K562 (cell line): ENCODE data around the gene SUSD3. TPM values are rescaled to one million over a fixed set of nuclear protein-coding genes. Genes with fewer than 3 reads are reported as not detected.

ENCODE experiments used
- ADNP ChIP-seq: fragments of 200-800 bp; sonication (Bioruptor generic); IDR thresholded peaks from 2 replicates; pipeline ENCODE4 v1.6.1; 2016; ENCODE audit warnings: missing genetic modification characterization, missing compliant biosample characterization
- CUX1 ChIP-seq: fragments of 200-800 bp; sonication (Bioruptor generic); IDR thresholded peaks from 2 replicates; pipeline ENCODE4 v1.6.1; 2016; ENCODE audit warnings: missing genetic modification characterization, missing compliant biosample characterization
- EHMT2 ChIP-seq: fragments of 450-650 bp; IDR thresholded peaks from 2 replicates; pipeline ENCODE4 v1.6.1; 2018; ENCODE audit warnings: antibody characterized with exemption
- FOXK2 ChIP-seq, 2 experiments: fragments of 450-650 bp; IDR thresholded peaks in 1 of 2; conservative IDR thresholded peaks in 1 of 2; 2 replicates each; pipeline ENCODE4 v1.6.1; 2016; ENCODE audit warnings: low read depth in 2 of 2, mild to moderate bottlenecking in 1 of 2
- HNRNPH1 ChIP-seq: fragments of 200-400 bp; formaldehyde crosslinking; optimal IDR thresholded peaks from 2 replicates; pipeline ENCODE3; 2017; ENCODE audit warnings: low read depth, mild to moderate bottlenecking, low read length, moderate library complexity
- HOXB6 ChIP-seq: fragments of 250-450 bp; sonication (Bioruptor Pico); IDR thresholded peaks from 2 replicates; pipeline ENCODE4 v1.5.1; 2022; ENCODE audit warnings: mild to moderate bottlenecking, borderline replicate concordance
- MXI1 ChIP-seq: IDR thresholded peaks from 2 replicates; pipeline ENCODE4 v1.6.1; 2011; ENCODE audit warnings: low read depth, mild to moderate bottlenecking, improper control_type of control experiment, low read length
- PHB ChIP-seq: fragments of 250-450 bp; sonication (Bioruptor Pico); IDR thresholded peaks from 2 replicates; pipeline ENCODE4 v1.5.0; 2021
- RNF2 ChIP-seq: sonication (generic); IDR thresholded peaks from 2 replicates; pipeline ENCODE4 v1.6.1; 2016
- THAP12 ChIP-seq: fragments of 250-450 bp; sonication (Bioruptor Pico); IDR thresholded peaks from 2 replicates; pipeline ENCODE4 v1.9.0; 2021; ENCODE audit warnings: mild to moderate bottlenecking, inconsistent platforms
- ZEB2 ChIP-seq: fragments of 450-650 bp; IDR thresholded peaks from 2 replicates; pipeline ENCODE4 v1.6.1; 2016
- ZNF143 ChIP-seq: sonication (generic); formaldehyde crosslinking; IDR thresholded peaks from 2 replicates; pipeline ENCODE4 v1.9.0; 2022; ENCODE audit warnings: mild to moderate bottlenecking, missing genetic modification reagents
- polyA plus RNA-seq, 8 experiments: library from polyadenylated mRNA; depleted of rRNA in 4 of 8; stranded (reverse) in 5 of 8; unstranded in 3 of 8; fragments of >200 nt; fragmentation: Nextera tagmentation in 2 of 8; fragmentation: Illumina TruSeq in 1 of 8; extraction: Ambion mirVana in 2 of 8; extraction: Trizol in 1 of 8; gene quantifications; 2 replicates each; pipeline versions ENCODE4 v1.2.1 to v1.2.3, GENCODE V29; 2011 to 2014; ENCODE audit warnings: inconsistent platforms in 1 of 8, missing spikeins in 1 of 8
- total RNA-seq, 7 experiments: library from RNA; depleted of rRNA in 6 of 7; stranded (reverse); fragments of >200 nt in 6 of 7; fragmentation: Illumina TruSeq in 2 of 7; extraction: Trizol in 2 of 7; gene quantifications; 2 replicates each; pipeline versions ENCODE4 v1.2.1 to v1.2.3, GENCODE V29; 2011 to 2021; ENCODE audit warnings: low replicate concordance in 1 of 7
- TF ChIP-seq, protein P1 (sequence below): fragments of 250-450 bp; sonication (Bioruptor Pico); IDR thresholded peaks from 2 replicates; pipeline ENCODE4 v1.8.0; 2021; ENCODE audit warnings: borderline replicate concordance, mild to moderate bottlenecking, moderate library complexity; ENCODE audit not compliant: poor library complexity, severe bottlenecking
- TF ChIP-seq, protein P2 (sequence below): fragments of 250-450 bp; sonication (Bioruptor Pico); IDR thresholded peaks from 2 replicates; pipeline ENCODE4 v1.8.0; 2022; ENCODE audit warnings: inconsistent platforms, mild to moderate bottlenecking, moderate library complexity, borderline replicate concordance
- TF ChIP-seq, protein P3 (sequence below): fragments of 250-450 bp; sonication (Bioruptor Pico); IDR thresholded peaks from 2 replicates; pipeline ENCODE4 v1.8.0; 2021; ENCODE audit warnings: mild to moderate bottlenecking, moderate library complexity

Gene SUSD3
- total and polyA plus RNA-seq, 9 of the 15 experiments (the other 6 are each of a cell fraction or from before 2014, with no cell fraction given): 1.3 to 21.7 (median 11.4) TPM

- TF ChIP-seq RNF2 (no peak), THAP12 (CRISPR knock-in tag) (no peak), MXI1 (no peak), EHMT2 (no peak), PHB (CRISPR knock-in tag) (no peak), CUX1 (CRISPR knock-in tag) (no peak), FOXK2 (conservative IDR thresholded peaks at IDR 0.05 in 1 of 2, IDR thresholded peaks at IDR 0.05 in 1 of 2; ENCODE audit: low read depth in 2 of 2) (peak; percentile 20 to 85; a peak in 2 of 4 replicates), HNRNPH1 (no peak), ADNP (no peak), HOXB6 (CRISPR knock-in tag) (no peak), ZNF143 (CRISPR knock-in tag) (peak; percentile 94), ZEB2 (no peak)
- TF ChIP-seq, protein P1, sequence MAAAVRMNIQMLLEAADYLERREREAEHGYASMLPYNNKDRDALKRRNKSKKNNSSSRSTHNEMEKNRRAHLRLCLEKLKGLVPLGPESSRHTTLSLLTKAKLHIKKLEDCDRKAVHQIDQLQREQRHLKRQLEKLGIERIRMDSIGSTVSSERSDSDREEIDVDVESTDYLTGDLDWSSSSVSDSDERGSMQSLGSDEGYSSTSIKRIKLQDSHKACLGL (CRISPR knock-in tag): no peak
- TF ChIP-seq, protein P2, sequence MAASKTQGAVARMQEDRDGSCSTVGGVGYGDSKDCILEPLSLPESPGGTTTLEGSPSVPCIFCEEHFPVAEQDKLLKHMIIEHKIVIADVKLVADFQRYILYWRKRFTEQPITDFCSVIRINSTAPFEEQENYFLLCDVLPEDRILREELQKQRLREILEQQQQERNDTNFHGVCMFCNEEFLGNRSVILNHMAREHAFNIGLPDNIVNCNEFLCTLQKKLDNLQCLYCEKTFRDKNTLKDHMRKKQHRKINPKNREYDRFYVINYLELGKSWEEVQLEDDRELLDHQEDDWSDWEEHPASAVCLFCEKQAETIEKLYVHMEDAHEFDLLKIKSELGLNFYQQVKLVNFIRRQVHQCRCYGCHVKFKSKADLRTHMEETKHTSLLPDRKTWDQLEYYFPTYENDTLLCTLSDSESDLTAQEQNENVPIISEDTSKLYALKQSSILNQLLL (CRISPR knock-in tag): no peak
- TF ChIP-seq, protein P3, sequence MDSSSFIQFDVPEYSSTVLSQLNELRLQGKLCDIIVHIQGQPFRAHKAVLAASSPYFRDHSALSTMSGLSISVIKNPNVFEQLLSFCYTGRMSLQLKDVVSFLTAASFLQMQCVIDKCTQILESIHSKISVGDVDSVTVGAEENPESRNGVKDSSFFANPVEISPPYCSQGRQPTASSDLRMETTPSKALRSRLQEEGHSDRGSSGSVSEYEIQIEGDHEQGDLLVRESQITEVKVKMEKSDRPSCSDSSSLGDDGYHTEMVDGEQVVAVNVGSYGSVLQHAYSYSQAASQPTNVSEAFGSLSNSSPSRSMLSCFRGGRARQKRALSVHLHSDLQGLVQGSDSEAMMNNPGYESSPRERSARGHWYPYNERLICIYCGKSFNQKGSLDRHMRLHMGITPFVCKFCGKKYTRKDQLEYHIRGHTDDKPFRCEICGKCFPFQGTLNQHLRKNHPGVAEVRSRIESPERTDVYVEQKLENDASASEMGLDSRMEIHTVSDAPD (CRISPR knock-in tag): no peak
These were observed 13.0 kb downstream of the SUSD3 start (continued) for GRCh38 chr9:93071464-93071863.
